H1 (cell line): ENCODE measurements around the gene CAMK2D. TPM values are rescaled to one million over a fixed set of nuclear protein-coding genes. Genes with fewer than 3 reads are reported as not detected.
A peak's percentile ranks its signal among the peaks of the same experiment; 100 is the strongest.

ENCODE experiments used
- CTCF ChIA-PET: fragments of 300-600 bp; sonication (Branson Sonifier 250); formaldehyde crosslinking; loops from one replicate; lab custom pipeline; 2021; ENCODE audit not compliant: partially characterized antibody; lab: Charles Lee
- POLR2A ChIA-PET: fragments of 300-600 bp; sonication (Branson Sonifier 250); formaldehyde crosslinking; loops from one replicate; lab custom pipeline; 2021; ENCODE audit warnings: inconsistent platforms; ENCODE audit not compliant: partially characterized antibody; lab: Charles Lee
- DNase-seq, 2 experiments: peaks; one replicate each; pipeline versions ENCODE4 v3.0.0 to v3.0.0-alpha.2; 2010 to 2022; ENCODE audit warnings: low spot score in 2 of 2, low read depth in 1 of 2, mixed read lengths in 1 of 2
- FAIRE-seq: peaks from 2 replicates; lab custom pipeline; 2011; peaks lifted over from hg19 to GRCh38; lab: Jason Lieb, UNC
- H2AFZ ChIP-seq: 2 replicates; pipeline ENCODE4 v1.8.1; 2012; ENCODE audit warnings: low read length, inconsistent platforms
- H2AK5ac ChIP-seq: 2 replicates; pipeline ENCODE4 v1.6.1; 2013; ENCODE audit warnings: low read depth, low read length
- H2BK120ac ChIP-seq: replicated peaks from 2 replicates; pipeline ENCODE3; 2013; ENCODE audit warnings: low read depth, low read length, inconsistent platforms
- H2BK12ac ChIP-seq: 2 replicates; pipeline ENCODE4 v1.6.1; 2013; ENCODE audit warnings: low read depth, low read length
- H2BK15ac ChIP-seq: 2 replicates; pipeline ENCODE4 v1.6.1; 2013; ENCODE audit warnings: low read length
- H2BK20ac ChIP-seq: 2 replicates; pipeline ENCODE4 v1.6.1; 2013; ENCODE audit warnings: low read length
- H2BK5ac ChIP-seq: 2 replicates; pipeline ENCODE4 v1.6.1; 2013; ENCODE audit warnings: low read depth, low read length
- H3K14ac ChIP-seq: 2 replicates; pipeline ENCODE4 v1.6.1; 2013; ENCODE audit warnings: inconsistent platforms; ENCODE audit not compliant: insufficient read length
- H3K18ac ChIP-seq: 2 replicates; pipeline ENCODE4 v1.6.1; 2013; ENCODE audit warnings: low read length; ENCODE audit errors: extremely low read depth
- H3K23ac ChIP-seq: 2 replicates; pipeline ENCODE4 v1.6.1; 2013; ENCODE audit warnings: inconsistent platforms; ENCODE audit not compliant: insufficient read length
- H3K23me2 ChIP-seq: 2 replicates; pipeline ENCODE4 v1.6.1; 2013; ENCODE audit warnings: low read depth, low read length
- H3K27ac ChIP-seq: 2 replicates; pipeline ENCODE4 v1.6.1; 2011; ENCODE audit warnings: low read depth, low read length, inconsistent platforms
- H3K27me3 ChIP-seq, 4 experiments: replicated peaks in 1 of 4; 1 replicate in 1 of 4; 2 replicates in 3 of 4; pipeline versions ENCODE4 v1.6.1 to v1.8.1; 2011 to 2013; ENCODE audit warnings: low read length in 3 of 4, mild to moderate bottlenecking in 3 of 4, inconsistent platforms in 2 of 4, mixed read lengths in 2 of 4, moderate library complexity in 1 of 4; ENCODE audit not compliant: control insufficient read depth in 3 of 4, insufficient read depth in 3 of 4; ENCODE audit errors: extremely low read depth in 1 of 4
- H3K36me3 ChIP-seq, 4 experiments: 2 replicates each; pipeline versions ENCODE4 v1.6.1 to v1.8.1; 2011 to 2013; ENCODE audit warnings: mild to moderate bottlenecking in 4 of 4, low read length in 3 of 4, moderate library complexity in 2 of 4, control low read depth in 1 of 4, inconsistent platforms in 1 of 4; ENCODE audit not compliant: insufficient read depth in 4 of 4, control insufficient read depth in 2 of 4
- H3K4ac ChIP-seq: replicated peaks from 2 replicates; pipeline ENCODE3; 2013; ENCODE audit warnings: low read length, low read depth, mixed read lengths, inconsistent platforms; ENCODE audit not compliant: insufficient read length
- H3K4me1 ChIP-seq, 4 experiments: replicated peaks in 1 of 4; 1 replicate in 1 of 4; 2 replicates in 3 of 4; pipeline versions ENCODE4 v1.6.1 to v1.8.1; 2011 to 2013; ENCODE audit warnings: low read length in 3 of 4, inconsistent platforms in 2 of 4, mixed read lengths in 1 of 4; ENCODE audit not compliant: insufficient read depth in 4 of 4, control insufficient read depth in 3 of 4
- H3K4me2 ChIP-seq, 2 experiments: 2 replicates each; pipeline versions ENCODE4 v1.6.1 to v1.8.1; 2011 to 2013; ENCODE audit warnings: low read depth in 2 of 2, low read length in 2 of 2, control low read depth in 1 of 2, inconsistent platforms in 1 of 2, mild to moderate bottlenecking in 1 of 2; ENCODE audit not compliant: insufficient read depth in 1 of 2
- H3K4me3 ChIP-seq, 4 experiments: fragments of 200-600, 300-600 bp in 1 of 4; sonication (generic), shearing (Covaris generic), sonication (Bioruptor Twin) in 1 of 4; 2 replicates each; pipeline versions ENCODE4 v1.5.1 to v1.8.1; 2011 to 2016; ENCODE audit warnings: low read length in 4 of 4, low read depth in 3 of 4, control low read depth in 2 of 4, inconsistent platforms in 2 of 4, mild to moderate bottlenecking in 2 of 4, mixed read lengths in 1 of 4, moderate library complexity in 1 of 4; ENCODE audit not compliant: insufficient read depth in 2 of 4; ENCODE audit errors: extremely low read depth in 1 of 4
- H3K56ac ChIP-seq: replicated peaks from 2 replicates; pipeline ENCODE3; 2013; ENCODE audit warnings: low read depth, mild to moderate bottlenecking, mixed read lengths, low read length, inconsistent platforms; ENCODE audit not compliant: insufficient read length
- H3K79me1 ChIP-seq: 2 replicates; pipeline ENCODE4 v1.6.1; 2013; ENCODE audit warnings: low read depth, low read length, control low read depth
- H3K79me2 ChIP-seq, 2 experiments: 2 replicates each; pipeline versions ENCODE4 v1.6.1 to v1.8.1; 2012 to 2013; ENCODE audit warnings: low read length in 2 of 2, mild to moderate bottlenecking in 2 of 2, inconsistent platforms in 1 of 2; ENCODE audit not compliant: insufficient read depth in 2 of 2, control insufficient read depth in 1 of 2
- H3K9ac ChIP-seq, 4 experiments: replicated peaks in 1 of 4; 1 replicate in 1 of 4; 2 replicates in 3 of 4; pipeline versions ENCODE4 v1.6.1 to v1.8.1; 2011 to 2013; ENCODE audit warnings: low read depth in 3 of 4, low read length in 3 of 4, control low read depth in 2 of 4, mild to moderate bottlenecking in 2 of 4, moderate library complexity in 2 of 4, inconsistent platforms in 1 of 4; ENCODE audit errors: extremely low read depth in 1 of 4
- H3K9me3 ChIP-seq, 2 experiments: 2 replicates each; pipeline versions ENCODE4 v1.6.1 to v1.8.1; 2012 to 2013; ENCODE audit warnings: mild to moderate bottlenecking in 2 of 2, moderate library complexity in 2 of 2, control low read depth in 1 of 2, inconsistent platforms in 1 of 2, low read depth in 1 of 2, low read length in 1 of 2, mixed read lengths in 1 of 2; ENCODE audit not compliant: insufficient read depth in 2 of 2
- H4K20me1 ChIP-seq, 2 experiments: replicated peaks in 1 of 2; 2 replicates each; pipeline versions ENCODE3 to v1.8.1; 2011 to 2013; ENCODE audit warnings: inconsistent platforms in 2 of 2, low read length in 2 of 2, mild to moderate bottlenecking in 1 of 2; ENCODE audit not compliant: insufficient read depth in 2 of 2, control insufficient read depth in 1 of 2
- H4K5ac ChIP-seq: 2 replicates; pipeline ENCODE4 v1.6.1; 2013; ENCODE audit warnings: low read length, low read depth, mixed read lengths, inconsistent platforms; ENCODE audit not compliant: insufficient read length
- H4K8ac ChIP-seq: 2 replicates; pipeline ENCODE4 v1.8.0; 2013; ENCODE audit warnings: mild to moderate bottlenecking, moderate library complexity, low read length, inconsistent platforms; ENCODE audit not compliant: insufficient read depth; ENCODE audit errors: extremely low read depth
- H4K91ac ChIP-seq: replicated peaks from 2 replicates; pipeline ENCODE3; 2013; ENCODE audit warnings: low read length, mixed read lengths, inconsistent platforms; ENCODE audit not compliant: insufficient read length
- CEBPB ChIP-seq: IDR thresholded peaks from 2 replicates; pipeline ENCODE4 v1.6.1; 2012; ENCODE audit warnings: low read depth, low read length
- EZH2 ChIP-seq: fragments of 200-600 bp; sonication (generic); IDR thresholded peaks from 2 replicates; pipeline ENCODE4 v1.7.1; 2012; ENCODE audit warnings: low read depth, mild to moderate bottlenecking, moderate library complexity, low read length, inconsistent platforms; ENCODE audit not compliant: severe bottlenecking
- whole genome bisulfite sequencing, 2 experiments: shearing (Covaris generic) in 1 of 2; methylation state at CpG; one replicate each; pipeline versions ENCODE4 v1.1.6 to v1.1.7; 2013 to 2015; ENCODE audit warnings: low lambda C conversion rate in 2 of 2, mixed read lengths in 2 of 2, inconsistent platforms in 1 of 2, low coverage in 1 of 2, missing lambda C conversion rate in 1 of 2; ENCODE audit not compliant: insufficient replicate concordance in 2 of 2, insufficient coverage in 1 of 2, insufficient read length in 1 of 2; ENCODE audit errors: extremely low coverage in 1 of 2, missing lambda C conversion rate in 1 of 2; 5-methylcytosine and 5-hydroxymethylcytosine counted together
- polyA plus RNA-seq, 7 experiments: library from polyadenylated mRNA; depleted of rRNA in 3 of 7; stranded (reverse) in 5 of 7; unstranded in 2 of 7; fragments of >200 nt in 5 of 7; fragments of 200-250 nt in 2 of 7; gene quantifications; 1 replicate in 5 of 7; 2 replicates in 1 of 7; 4 replicates in 1 of 7; pipeline versions ENCODE4 v1.2.1 to v1.2.3, GENCODE V29; 2011 to 2013; ENCODE audit warnings: missing spikeins in 2 of 7, mixed read lengths in 2 of 7
- total RNA-seq: library from RNA; stranded (reverse); fragmentation: NEBNext Ultra II Directional; extraction: Animal tissue kit (Norgen Biotek cat#: 25700); gene quantifications from 2 replicates; pipeline ENCODE4 v1.2.1, GENCODE V29; 2021

CAMK2D gene
- total and polyA plus RNA-seq, 2 of the 8 experiments (the other 6 are each of a cell fraction or from before 2014, with no cell fraction given), result 3.2 to 7.0 TPM

DNA sequence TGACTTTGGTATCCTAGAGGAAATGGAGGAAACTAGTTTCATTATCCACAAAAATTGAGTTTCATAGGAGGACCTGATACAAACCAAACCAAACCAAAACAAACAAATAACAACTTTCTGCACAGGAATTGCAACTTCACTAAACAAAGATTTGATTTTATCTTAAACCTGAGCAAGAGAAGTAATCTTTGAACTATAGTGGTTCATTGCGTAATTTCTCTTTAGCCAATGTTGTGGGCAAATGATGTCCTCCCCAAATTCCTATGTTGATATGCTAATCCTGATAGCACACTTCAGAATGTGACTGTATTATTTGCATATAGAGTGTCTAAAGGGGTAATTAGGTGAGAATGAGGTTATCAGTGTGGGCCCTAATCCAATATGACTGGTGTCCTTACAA is 102.4 kb downstream of the CAMK2D start:
- Histone ChIP-seq H3K36me3 (no peaks in the 10 kb centered on the region), H4K91ac (no peak overlapping the region), H3K4me2 (no peak overlapping the region), H2AK5ac (no peak overlapping the region), H2BK5ac (no peak overlapping the region), H3K23me2 (0 out of 2 replicates have a peak, but pooled peaks cover 2% of the 10 kb centered on the region), H4K5ac (no peak overlapping the region), H2AFZ (no peak overlapping the region), H4K8ac (no peak overlapping the region), H4K20me1 (no peaks in the 10 kb centered on the region), H3K27me3 (no peaks in the 10 kb centered on the region), H2BK15ac (no peak overlapping the region), H3K4ac (no peak overlapping the region), H3K27ac (no peak overlapping the region), H3K23ac (no peak overlapping the region)
- 100% methylated on average over 1 of the region's 1 CpG; no CpG with 5 or more reads in 1 of the 2 experiments for WGBS, 2 experiments
- POLR2A ChIA-PET, result no interaction called here
- no peak for DNase-seq
- TF ChIP-seq EZH2 (no peak), CEBPB (peak; percentile 79)
- TF ChIP-seq, all 59 proteins: peak for 1
- Histone ChIP-seq H2BK20ac (no peak overlapping the region), H3K56ac (no peak overlapping the region), H3K9me3 (no peaks in the 10 kb centered on the region), H2BK120ac (no peak overlapping the region), H3K4me1 (peaks cover 0 to 4% (median 0%) of the 10 kb centered on the region in 4 experiments; a peak in 1 of 7 replicates), H3K4me3 (no peak overlapping the region), H3K9ac (no peak overlapping the region), H3K79me2 (no peaks in the 10 kb centered on the region), H2BK12ac (no peak overlapping the region), H3K14ac (no peak overlapping the region), H3K79me1 (no peaks in the 10 kb centered on the region), H3K18ac (no peak overlapping the region)
- no peak for FAIRE-seq
- CTCF ChIA-PET, result interaction anchor here (1.1 kb wide), 1 partner anchor 23 kb away, joined by 3 read pairs; no protein-coding TSS in a partner anchor
